ENCODE results near the gene ODAD3.
A peak's percentile ranks its signal among the peaks of the same experiment; 100 is the strongest.

Gene ODAD3

GRCh38 chr19:11375143-11375948 is 59.6 kb downstream of the ODAD3 start:
- no peak for DNase-seq (ENCODE audit: low read depth)

- peak; percentile 100 for DNase-seq (ENCODE audit: low read depth)
Observed at GRCh38 chr19:11374433-11375142, 60.3 kb downstream of the ODAD3 start, which contains the start of gene SWSAP1. TSS of gene SWSAP1 (plus strand) at chr19:11374666. CDS start at chr19:11374681, 15 bp downstream.

- no peak for DNase-seq (ENCODE audit: low read depth)
Observed at GRCh38 chr19:11373885-11374432, 61.0 kb downstream of the ODAD3 start.

- DNase-seq (ENCODE audit: low read depth), result peak; percentile 43
Observed at GRCh38 chr19:11373166-11373884, 61.6 kb downstream of the ODAD3 start.

GRCh38 chr19:11370744-11371143 is 64.2 kb downstream of the ODAD3 start:
- no peak for DNase-seq (ENCODE audit: low read depth)

Measured in amniotic epithelial cell (primary cell).